Activated CD4-positive, CD25-positive, alpha-beta regulatory T cell treated with anti-CD3 and anti-CD28 coated beads, Interleukin-2, amount 50 U/mL, for 16 hours (primary cell): ENCODE results near the gene SMIM45.
A peak's percentile ranks its signal among the peaks of the same experiment; 100 is the strongest.
"Not testable (repeated sequence)": the region's sequence is repeated elsewhere in the genome, so short reads cannot be mapped to it uniquely, and the experiment has no call there.

ENCODE experiments used
- DNase-seq: peaks from one replicate; pipeline ENCODE4 v3.0.0-alpha.2; 2020; ENCODE audit warnings: low read depth, low spot score

Gene SMIM45

DNA sequence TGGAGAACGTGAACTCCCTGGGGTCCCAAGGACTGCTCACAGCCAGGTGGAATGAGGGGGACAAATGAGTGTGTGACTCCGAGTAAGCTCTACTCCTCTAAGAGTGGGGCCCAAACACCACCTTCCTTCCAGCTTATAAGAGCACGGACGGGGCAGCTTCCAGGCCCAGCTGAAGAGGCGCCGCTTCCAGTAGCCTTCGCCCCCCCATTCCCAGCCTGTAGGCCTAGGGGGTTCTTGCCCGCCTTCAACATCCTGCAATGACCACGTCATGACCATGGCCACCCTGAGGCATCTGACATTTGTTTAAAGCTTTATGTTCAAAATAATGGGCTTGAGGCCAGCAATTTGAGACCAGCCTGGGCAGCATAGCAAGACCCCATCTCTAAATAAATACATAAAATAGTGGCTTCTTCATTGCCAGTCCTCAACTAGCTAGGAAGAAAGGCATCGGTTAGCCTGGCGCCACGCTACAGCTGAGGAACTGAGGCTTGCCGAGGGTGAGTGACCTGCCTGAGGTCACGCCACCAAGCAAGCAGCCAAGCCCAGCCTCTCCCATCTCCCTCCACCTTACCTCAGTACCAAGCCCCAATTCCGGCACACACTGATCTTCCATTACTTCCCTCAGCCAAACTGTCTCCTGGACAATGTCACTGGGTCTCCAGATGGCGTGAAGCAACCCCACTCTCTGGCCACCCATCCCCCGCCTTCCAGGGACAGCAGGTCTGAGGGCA is 17.5 kb upstream of the SMIM45 start:
- DNase-seq = no peak

DNA sequence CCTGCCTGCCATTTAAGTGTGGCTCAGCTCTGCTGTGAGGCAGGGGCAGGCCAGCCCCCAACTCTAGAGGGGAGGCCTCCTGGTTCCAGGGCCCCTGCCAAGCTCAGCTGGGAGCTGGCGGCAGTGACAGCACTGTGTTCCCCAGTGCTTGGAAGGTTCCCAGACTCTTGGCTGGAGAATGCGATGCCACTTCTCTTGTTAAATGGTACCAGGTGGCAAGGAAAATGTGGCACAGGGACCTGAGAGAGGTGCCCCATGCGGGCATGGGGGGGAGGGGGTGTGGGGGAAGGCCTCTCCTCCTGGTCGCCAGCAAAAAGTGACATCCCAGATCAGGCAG is 17.0 kb upstream of the SMIM45 start:
- DNase-seq = no peak

DNA sequence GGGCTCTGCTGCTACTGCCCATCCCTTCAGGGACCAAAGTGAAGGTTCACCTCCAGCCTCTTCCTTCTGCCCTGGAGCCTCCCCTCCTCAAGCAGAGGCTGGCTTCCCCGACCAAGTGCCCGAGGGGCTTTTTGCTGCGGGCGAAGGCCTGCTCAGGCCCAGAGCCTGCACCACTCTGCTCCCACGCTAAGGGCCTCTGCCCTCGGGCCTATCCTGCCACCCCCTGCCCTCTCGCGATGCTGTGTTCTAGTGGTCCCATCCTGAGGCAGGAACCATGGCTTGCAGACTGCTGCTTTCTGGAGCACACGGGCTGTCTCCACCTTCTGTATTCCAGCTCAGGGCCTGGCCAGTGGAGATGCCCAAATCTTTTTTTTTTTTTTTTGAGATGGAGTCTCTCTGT is 16.4 kb upstream of the SMIM45 start:
- no peak for DNase-seq

DNA sequence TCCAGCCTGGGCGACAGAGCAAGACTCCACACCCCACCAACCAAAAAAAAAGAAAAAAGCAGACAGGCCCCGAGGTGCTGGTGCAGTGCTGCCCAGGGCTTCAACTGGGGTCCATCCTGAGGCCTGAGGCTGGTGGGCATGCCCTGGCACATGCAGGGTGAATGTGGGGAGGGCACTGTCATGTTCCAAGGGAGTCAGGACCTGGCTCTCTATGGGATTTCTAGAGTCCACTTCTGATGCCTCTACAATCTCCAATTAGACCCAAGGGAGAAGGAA is 15.1 kb upstream of the SMIM45 start:
- no peak for DNase-seq

DNA sequence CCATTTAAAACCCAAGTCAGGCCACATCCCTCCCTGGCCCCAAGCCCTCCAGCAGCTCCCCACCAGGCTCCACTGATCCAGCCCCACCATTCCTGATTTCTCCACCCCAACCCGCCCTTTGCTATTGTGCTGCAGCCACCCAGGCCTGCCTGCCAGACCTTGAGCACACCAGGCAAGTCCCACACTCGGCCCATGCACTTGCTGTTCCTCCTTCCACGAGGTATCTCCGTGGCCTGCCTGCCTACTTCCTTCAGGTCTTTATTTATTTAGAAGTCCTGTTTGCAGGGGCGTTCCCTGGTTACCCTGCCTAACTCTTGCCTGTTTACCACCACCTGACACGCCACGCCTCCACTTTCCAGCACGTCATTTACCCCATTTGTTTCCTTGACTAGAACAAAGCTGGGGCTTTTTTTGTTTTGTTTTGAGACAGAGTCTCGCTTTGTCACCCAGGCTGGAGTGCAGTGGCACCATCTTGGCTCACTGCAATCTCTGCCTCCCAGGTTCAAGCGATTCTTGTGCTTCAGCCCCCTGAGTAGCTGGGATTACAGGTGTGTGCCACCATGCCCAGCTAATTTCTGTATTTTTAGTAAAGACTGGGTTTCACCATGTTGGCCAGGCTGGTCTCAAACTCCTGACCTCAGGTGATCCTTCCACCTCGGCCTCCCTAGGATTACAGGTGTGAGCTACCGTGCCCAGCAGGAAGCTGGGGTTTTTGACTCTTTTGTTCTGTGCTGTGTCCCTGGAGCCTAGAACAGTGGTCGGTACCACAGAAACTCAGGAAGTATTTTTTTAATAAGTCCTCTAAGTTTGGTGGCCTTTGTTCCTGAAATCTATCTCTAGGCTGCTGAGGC is 11.7 kb upstream of the SMIM45 start:
- peak; percentile 93 for DNase-seq

DNA sequence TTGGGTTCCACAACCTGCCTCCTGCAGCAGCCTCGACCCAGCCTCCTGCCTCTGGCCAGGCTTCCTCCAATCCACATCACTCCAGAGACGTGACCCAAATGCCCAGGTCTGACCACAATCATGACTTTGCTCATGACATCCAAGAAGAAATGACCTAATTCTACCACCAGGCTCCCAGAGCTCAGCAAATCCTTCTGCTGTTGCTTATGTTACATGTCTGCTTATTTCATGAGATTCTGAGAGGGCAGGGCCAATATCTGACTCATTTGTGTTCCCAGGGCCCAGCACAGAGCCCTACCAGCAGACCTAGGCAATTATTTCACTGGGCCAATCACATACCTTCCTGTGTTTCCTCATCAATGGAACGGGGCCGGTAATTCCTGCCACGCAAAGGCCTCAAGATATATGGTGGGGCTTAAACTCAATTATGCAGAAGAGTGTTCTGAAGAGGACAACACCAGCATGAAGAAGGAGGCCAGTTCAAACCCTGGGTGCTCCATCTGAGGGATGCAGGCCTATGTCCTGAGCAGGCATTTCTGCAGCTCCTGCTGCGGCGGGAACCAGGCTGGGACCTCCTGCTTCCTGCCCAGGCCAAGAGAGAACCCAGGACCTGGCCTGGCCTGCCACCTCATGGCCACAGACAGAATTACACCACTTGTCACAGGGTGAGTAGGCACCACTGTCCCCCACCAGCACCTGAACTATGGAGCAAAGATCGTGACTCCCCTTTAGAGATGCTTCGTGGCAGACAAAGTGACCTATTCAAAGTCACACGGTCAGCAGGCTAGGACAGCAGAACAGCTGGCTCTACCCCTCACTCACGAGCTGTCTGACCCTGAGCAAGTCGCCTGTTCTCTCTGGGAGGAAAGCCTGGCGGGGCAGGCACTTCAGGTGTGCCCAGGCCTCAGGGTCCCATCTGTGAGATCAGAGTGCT is 10.9 kb upstream of the SMIM45 start:
- peak; percentile 66 for DNase-seq

DNA sequence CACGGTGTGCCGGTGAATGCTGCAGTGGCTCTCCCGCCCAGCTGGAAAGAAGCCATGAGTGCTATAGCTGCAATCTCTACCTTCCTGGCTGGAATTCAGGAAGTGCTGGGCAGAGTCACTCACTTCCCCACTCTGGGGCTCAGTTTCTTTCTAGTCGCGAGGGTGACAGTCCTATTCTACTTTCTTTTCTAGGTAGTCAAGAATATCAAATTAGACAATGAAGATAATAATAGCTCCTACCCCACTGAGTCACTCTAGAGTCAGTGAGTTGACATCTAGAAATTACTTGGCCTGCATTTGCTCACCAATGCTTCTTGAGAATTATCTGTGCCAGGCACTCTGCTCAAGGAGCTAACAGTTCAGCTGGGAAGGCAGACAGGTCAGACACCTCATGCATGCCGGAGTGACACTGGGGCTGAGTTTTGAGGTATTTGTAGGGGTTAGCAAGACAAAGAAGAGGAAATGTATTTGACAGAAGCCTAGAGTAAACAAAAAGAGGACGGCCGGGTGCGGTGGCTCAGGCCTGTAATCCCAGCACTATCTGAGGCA is 8.2 kb upstream of the SMIM45 start:
- no peak for DNase-seq

DNA sequence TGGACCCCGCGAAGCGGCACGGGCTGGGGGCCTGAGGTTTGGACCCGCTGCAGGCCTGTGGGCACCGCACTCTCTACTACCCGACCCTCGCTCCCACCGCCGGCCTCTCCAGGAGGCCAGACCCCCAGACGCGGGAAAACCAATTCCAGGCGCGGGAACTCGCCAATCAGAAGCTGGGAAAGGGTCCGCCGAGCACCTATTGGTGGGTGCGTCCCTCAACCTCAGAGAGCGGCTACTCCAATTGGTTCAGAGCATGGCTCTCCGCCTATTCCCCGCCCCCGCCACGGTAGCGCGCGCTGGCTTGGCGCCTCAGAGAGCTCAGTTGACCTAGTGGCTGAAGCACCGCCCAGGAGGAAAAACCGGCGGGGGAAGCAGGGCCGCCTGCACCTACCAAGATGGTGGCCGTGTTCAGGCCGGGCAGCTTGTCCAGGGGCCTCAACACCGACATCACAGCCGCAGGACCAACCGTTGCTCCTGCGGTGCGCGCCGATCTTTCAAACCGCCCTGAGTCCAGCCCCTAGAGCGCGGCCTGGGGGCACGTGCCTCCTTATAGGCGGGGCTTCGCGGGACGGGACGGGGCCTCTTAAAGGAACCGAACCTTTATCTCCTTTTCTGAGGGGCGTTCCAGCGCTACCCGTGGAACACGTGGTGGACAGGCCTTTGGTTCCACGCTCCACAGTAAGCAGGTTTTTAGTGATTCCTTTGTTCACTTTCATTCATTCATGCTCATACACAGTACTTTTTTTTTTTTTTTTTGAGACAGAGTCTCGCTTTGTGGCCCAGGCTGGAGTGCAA is 5.1 kb upstream of the SMIM45 start, which contains the start of gene CENPM:
Gene CENPM, minus strand, starts transcription at position 524 of the 795 bp plus-strand sequence. Its CDS starts 76 bp downstream, at position 448.
- DNase-seq = peak; percentile 76

DNA sequence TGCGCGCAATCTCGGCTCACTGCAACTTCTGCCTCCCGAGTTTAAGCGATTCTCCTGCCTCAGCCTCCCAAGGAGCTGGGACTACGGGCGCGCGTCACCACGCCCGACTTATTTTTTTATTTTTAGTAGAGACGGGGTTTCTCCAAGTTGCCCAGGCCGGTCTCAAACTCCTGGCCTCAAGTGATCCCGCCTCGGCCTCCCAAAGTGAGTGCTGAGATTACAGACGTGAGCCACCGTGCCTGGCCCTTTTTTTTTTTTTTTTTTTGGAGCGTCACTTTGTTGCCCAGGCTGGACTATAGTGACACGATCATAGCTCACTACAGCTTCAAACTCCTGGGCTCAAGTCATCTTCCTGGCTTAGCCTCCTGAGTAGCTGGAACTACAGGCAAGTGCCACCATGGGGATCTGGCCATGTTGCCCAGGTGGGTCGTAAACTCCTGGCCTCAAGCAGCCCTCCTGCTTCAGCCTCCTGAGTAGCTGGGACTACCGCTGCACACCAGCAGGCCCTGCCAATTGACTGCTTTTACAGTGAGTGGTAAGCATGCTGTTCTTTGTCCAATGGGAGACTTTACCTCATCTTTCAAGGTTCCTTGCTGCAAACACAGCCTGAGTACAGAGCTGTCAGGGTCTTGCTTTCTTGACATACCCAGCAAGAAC is 4.4 kb upstream of the SMIM45 start:
- DNase-seq = no peak

DNA sequence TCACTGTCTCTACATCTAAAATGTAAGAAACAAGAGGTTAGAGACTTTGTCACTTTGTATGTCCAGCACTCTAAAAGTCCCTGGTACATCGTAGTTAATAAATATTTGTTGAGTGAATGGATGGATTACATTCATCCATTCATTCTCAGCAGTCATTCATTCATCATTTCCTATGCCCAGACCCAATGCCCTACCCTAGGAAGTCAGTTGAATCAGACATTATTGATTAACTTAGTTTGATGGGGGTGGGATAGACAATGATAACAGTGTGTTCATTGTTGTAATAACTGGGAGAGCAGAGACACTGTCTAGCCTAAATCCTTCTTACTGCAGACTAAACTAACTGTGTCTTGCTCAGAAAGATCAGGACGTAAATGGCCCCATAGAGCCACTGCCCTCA is 3.8 kb upstream of the SMIM45 start:
- no peak for DNase-seq

DNA sequence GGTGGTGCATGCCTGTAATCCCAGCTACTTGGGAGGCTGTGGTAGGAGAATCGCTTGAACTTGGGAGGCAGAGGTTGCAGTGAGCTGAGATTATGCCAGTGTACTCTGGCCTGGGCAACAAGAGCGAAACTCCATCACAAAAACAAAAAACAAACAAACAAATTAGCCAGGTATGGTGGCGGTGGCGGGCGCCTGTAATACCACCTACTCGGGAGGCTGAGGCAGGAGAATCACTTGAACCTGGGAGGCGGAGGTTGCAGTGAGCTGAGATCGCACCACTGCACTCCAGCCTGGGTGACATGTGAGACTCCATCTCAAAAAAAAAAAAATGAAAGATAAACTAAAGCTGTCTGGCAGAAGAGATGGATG is 3.0 kb upstream of the SMIM45 start:
- DNase-seq = not testable (repeated sequence)

DNA sequence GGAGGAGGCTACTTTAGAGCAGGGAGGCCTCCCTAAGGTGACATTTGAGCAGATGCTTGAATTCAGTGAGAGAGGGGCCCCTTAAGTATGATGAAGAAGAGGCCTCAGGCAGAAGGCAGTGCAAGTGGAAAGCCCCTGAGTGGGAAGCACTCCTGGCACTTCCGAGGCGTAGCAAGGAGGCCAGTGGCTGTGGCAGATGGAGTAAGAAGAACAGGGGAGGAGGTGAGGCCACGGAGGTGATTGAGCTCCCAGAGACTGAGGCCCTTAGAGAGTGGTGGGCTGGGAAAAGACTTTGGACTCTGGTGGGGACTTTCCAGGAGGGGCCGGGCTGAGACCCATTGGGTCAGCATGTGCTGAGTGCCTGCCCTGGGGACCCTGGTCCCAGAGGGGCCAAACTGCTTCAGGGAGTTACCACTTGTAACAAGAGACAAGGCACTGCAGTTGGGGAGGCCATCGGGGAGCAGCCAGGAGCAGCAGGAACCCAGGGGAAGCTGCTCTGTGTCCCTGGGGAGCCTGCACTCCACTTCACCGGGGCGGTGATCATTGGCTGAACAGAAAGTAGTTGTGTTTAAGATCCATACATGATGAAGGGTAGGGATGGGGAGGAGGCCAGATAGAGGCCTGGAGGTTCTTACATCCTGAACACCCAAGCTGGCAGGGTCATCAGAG is 2.5 kb upstream of the SMIM45 start:
- DNase-seq = no peak

DNA sequence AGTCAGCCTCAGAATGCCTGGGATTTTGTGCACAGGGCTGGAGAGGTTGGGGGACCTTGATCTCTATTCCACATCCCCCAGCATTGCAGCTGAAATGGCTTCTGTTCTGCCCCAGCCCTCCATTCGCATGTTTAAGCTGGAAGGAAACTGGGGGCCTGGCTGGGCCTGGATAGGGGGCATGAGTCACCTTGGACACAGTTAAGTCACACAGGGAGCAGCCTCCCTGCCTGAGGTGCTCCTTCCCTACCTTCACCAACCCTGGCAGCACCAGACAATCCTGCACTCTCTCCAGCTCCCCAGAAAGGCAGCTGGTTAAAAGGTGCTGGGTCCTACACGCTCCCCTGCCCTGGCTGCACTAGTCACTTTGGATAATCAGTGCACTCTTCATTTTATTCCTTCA is 763 bp downstream of the SMIM45 start:
- DNase-seq = no peak

DNA sequence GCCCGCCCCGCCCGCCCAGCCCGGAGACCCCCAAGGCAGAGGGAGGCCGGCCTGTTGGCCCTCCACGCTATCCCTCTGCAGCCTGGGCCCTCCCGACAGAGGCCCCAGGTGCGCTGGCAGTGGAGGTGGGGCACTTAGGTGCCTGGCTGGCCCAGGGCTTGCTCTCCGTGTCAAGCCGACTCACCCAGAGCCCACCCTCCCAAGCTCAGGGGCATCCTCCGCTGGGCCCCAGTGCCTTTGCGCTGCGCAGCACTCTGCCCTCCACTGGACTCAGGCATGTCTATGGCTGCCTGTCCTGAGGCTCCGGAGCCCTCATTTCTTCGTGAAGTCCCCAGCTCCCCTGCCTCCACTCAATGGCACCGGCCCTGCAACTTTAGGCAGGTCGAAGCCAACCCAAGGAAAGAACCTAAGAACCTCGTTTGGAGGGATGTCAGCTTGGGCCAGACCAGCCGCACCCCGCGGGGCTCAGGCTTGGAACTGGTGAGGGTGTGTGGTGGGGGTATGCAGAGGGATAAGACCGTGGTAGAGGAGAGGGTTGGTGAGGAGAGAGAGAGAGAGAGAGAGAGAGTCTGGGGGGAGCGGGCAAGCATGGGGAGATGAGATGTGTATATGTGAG is 6.1 kb downstream of the SMIM45 start:
- DNase-seq = no peak

DNA sequence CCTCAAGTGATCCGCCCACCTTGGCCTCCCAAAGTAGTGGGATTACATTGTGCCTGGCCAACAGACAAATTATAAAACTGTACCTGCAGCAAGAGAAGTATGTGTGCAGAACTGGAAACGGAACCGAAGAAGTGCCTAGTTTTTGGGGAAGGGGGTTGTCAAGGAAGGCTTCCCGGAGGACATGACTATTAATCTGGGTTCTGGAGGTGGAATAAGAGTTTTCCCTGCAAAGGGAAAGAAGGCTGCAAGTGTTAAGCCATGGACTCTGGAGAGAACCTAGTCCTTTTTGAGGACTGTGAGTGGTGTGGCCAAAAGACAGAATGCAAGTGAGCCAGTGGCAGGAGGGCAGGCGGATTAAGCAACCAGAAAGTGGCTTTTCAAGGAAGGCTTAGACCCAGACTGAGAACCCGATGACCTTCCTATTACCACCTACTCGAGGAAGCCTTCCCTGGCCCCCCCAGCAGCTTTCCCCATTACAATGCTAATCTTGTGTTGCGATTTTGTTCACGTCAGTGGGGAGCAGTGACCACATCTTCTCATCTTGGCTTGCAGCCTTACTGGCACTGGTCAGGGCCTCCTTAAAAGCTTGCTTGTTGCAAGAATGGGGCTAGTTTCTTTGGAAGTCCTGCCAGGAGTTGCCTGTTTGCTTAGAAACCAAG is 11.6 kb downstream of the SMIM45 start:
- no peak for DNase-seq

DNA sequence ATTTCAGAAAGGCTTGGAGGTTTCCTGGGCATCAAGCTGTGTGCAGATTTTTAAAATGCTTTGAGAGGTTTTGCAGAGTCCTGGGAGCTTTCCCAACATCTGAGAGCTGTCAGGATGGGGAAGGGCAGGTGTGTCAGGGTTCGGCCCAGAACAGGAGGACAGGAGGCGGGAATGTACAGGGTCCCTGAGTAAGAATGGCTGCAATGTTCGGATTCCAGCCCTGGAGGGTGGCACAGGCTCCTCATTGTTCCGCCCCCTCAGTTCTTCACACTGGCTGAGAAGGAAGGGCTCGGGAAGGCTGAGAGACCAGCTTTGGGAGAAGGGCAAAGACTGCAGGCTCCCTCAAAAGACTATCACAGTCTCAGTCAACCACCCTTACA is 12.2 kb downstream of the SMIM45 start:
- DNase-seq = no peak

DNA sequence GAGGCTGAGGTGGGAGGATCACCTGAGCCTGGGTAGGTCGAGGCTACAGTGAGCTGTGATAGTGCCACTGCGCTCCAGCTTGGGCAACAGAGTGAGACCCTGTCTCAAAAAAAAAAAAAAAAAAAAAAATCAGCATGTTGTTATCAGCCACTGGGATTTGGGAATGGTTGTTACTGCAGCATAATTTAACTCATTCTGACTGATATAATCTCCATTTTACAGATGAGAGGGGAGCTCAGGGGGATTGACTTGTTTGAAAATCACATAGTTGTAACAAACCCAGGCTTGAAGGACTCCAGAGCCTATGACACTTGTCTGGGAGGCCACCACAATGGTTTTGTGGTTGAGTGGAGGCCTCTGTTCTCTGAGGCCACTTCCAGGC is 14.3 kb downstream of the SMIM45 start:
- DNase-seq = no peak

DNA sequence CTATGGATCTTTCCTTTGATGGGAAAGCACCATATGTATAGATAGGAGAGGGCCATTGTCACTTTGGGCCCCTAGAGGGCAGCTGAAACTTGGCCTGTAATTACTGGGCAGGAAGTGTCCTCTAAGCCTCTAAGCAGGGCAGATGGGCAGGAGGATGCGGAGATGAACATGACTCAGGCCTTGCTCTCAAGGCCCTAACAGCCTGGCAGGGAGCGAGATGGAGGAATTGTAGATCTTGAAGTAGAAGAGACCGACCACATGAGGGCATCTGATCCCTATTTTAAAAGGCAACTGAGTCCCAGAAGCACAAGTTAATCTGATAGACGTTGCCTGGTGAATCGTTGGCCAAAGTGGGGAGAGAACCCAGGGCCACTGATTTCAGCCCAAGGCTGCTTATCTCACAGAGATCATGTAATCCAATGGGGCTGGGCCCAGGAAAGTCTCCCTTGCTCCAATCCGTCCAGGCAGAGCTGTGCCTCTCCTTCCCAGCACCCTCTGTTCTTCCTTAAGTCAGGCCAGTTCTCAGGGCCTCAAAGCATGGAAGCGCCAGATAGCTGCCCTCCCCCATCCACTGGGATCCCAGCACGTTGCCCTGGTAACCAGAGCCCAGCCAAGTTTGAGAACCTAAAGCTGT is 14.8 kb downstream of the SMIM45 start:
- no peak for DNase-seq

DNA sequence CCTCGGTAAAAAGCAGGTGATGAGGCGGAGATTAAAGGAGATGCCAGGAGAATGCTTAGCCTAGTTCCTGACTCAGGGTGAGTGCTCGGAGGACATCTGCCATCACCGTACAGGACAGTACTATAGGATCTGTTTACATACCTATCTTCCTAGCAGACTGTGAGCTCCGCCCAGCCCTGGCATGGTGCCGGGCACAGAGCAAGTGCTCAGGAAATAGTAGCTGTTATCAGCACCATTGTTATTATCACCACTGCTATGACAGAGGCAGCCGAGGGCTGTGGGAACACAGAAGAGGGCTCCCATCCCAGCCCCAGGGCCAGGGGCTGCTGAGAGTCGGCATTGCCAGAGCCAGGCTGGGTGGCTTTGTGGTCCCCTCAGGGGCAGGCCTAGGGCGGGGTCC is 16.7 kb downstream of the SMIM45 start:
- no peak for DNase-seq
